ENCODE data around the gene KLHL2.
A peak's percentile ranks its signal among the peaks of the same experiment; 100 is the strongest.
"Not testable (repeated sequence)": the region's sequence is repeated elsewhere in the genome, so short reads cannot be mapped to it uniquely, and the experiment has no call there.

The KLHL2 gene

DNA sequence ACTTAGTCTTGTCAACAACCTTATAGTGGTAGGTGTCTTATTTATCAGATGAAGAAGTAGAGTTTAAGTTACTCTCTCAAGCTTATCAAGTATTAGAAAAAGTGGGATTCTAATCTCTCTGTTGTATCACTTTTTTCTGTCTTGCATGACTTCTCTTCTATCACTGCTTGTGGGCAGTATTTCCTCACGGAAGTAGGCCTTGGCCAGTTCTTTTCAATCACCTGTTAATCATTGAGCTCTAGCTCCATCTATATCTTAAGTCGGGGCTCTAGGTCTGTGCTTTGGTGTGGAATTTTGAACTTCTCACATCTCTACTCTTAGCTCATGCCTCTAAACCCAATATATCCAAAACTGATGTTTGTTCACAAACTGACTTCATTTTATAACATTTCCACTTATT, 5.3 kb downstream of the KLHL2 start:
- Mint-ChIP-seq H3K4me3 (peak overlapping the region in 1 of 2 donors; percentile 42), H3K4me1 (peaks cover 84% of the 10 kb centered on the region), H3K27ac (peak overlapping the region in 1 of 2 donors; percentile 62)
- not testable (repeated sequence) for H3K27me3 Mint-ChIP-seq, ATAC-seq, H3K9me3 Mint-ChIP-seq, DNase-seq

DNA sequence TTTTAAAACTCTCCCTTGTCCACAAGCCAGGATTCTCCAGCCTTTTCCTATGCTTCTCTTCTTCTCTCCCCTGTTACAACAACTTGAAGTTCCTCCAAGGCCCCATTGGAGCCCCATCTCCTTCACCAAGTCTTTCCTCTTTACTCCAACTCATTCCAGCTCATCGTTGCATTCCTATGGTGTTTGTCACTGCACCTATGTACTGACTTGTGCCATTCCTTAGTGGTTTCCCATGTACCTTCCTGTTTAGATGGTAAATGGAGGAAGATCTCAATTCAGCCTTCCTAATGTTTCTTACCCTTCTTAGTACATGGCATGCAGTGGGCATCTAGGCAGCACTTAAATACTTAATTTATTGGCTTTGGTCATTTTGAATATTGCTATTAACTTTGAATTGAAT, 6.0 kb downstream of the KLHL2 start:
- peaks cover 92% of the 10 kb centered on the region for H3K4me1 Mint-ChIP-seq

DNA sequence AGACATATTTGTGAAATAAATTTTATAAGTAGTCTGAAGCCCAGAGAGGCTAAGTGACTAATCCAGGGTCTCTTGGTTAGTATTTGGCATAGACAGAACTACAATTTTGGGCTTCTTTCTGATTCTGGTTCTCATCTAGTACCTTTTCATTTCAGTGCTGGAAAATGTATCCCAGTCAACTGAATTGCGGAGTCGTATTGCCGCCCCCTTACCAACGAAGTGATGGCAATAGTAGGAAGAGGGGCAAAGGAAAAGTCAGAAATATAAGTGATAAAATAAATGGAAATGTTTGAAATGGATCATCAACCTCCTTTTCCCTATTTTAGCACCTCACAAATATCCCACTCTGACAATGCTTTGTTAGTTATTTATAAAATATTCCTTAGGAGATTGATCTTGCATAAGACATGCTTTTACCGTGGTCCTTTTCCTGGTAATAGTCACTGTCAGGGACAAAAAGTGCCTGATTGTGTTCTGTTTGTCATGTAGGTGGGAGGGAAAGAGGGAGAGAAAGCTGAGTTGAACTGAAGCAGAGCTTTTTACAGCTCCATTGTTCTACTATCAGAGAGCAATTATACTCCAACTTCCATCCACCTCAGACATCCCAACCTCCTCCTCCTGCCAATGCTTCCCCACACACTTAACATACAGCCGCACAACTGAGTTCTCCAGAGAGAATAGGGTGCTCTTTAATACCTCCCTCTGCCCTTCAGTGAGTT, 6.8 kb downstream of the KLHL2 start:
- H3K9me3 Mint-ChIP-seq, ATAC-seq, H3K27me3 Mint-ChIP-seq, DNase-seq: not testable (repeated sequence)
- Mint-ChIP-seq H3K4me1 (peaks cover 89% of the 10 kb centered on the region), H3K4me3 (peak overlapping the region; percentile 19 to 46), H3K27ac (peak overlapping the region in 1 of 2 donors; percentile 19)

More for the DNA sequence above, 6.0 kb downstream of the KLHL2 start:
- not testable (repeated sequence) for H3K27me3 Mint-ChIP-seq, ATAC-seq, DNase-seq, H3K9me3 Mint-ChIP-seq, H3K27ac Mint-ChIP-seq
- H3K4me3 Mint-ChIP-seq = peak overlapping the region in 1 of 2 donors; percentile 17

DNA sequence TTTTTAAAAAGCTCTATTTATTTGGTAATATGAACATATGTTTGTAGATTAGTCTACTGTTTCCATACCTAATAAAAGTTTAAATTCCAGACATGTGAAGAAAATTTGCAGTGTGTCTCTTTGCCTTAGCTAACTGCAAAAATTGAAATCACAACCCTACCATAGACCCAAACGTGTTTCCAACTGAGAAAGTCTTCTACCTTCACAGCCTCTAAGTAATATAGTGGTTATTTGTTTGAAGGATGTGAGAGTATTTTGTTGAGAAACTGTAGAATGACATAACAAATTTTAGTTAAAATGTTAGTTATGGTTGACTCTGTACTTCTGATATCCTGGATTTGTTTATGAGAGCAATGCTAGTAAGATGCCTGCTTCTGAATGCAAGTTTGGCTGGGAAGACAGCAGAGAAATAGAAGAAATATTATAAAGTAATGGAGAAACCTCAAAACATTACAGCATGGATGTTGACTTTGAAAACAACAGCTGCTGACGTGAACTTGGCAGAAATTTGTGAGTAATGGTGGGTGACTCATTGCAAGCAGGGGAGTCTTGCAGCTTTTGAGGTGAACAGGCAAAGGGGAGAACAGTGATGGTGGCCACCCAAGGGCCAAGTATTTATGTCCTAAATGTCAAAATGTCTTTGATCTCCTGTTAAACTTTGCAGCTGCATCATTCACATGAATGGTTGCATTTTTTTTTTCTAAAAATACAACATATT, 7.8 kb downstream of the KLHL2 start:
- not testable (repeated sequence) for H3K9me3 Mint-ChIP-seq, H3K27me3 Mint-ChIP-seq
- H3K4me1 Mint-ChIP-seq = peaks cover 80% of the 10 kb centered on the region
- H3K4me3 Mint-ChIP-seq = peak overlapping the region; percentile 57 to 74
- peak; percentile 56 to 73 for DNase-seq
- peak overlapping the region; percentile 93 to 99 for H3K27ac Mint-ChIP-seq
- ATAC-seq = peak; percentile 92

DNA sequence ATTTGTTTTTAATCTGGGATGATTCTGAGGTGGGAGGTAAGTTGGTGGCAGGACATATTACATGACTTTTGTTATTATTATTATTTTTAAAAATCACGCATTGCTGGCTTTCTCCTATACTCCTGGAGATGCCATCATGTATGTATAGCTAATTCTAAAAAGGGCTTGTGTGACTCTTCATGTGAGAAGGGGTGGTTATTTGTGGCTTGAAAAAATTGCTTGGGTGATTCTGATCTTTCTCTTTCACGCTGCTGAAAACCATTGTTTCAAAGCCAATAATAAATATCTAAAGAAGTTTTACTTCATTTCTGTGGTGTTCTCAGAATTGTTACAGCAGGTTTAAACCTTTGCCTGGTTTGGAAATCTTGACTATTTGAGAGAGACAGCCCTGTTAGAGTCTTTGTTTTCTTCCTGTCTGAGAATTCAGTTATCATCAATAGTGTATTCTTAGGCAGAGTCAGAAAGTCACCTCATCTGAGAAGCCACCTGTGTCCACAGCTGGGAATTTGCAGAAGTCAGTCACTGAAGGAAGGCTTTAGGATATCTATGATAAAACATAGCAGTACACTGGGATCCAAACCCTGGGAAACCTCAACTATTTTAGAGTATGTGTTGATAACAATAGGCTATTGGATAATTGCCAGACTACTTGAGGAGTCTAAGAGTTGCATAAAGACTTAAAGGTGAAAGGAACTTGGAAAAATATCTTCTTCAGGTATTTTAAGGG, 8.6 kb downstream of the KLHL2 start:
- H3K9me3 Mint-ChIP-seq, H3K27me3 Mint-ChIP-seq, DNase-seq: not testable (repeated sequence)
- ATAC-seq = peak; percentile 69
- Mint-ChIP-seq H3K4me1 (peaks cover 74% of the 10 kb centered on the region), H3K4me3 (peak overlapping the region; percentile 57 to 74), H3K27ac (peak overlapping the region; percentile 93 to 99)

DNA sequence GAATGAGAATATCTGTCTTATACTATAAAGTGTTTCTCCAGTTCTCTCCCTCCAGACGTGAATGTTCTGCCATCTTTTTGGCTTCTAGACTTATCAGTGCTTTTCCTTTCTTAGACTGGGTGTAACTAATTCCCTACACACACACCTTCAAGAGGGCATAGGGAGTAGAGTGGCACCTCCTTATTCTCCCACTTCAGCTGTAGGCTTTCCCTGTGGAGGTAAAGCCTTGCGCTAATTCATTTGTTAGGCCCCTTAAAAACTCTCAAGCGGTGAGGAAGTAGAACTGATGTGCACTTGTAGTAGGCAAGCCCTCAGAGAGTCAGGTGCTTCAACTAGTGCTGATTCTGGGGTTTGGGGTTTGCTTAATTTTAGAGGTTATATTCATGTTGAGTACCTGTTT, 10.0 kb downstream of the KLHL2 start:
- Mint-ChIP-seq H3K4me1 (peaks cover 75% of the 10 kb centered on the region), H3K27ac (peak overlapping the region in 1 of 2 donors; percentile 52), H3K27me3 (no peaks in the 10 kb centered on the region), H3K9me3 (no peaks in the 10 kb centered on the region), H3K4me3 (peak overlapping the region; percentile 31 to 74)
- no peak for DNase-seq
- ATAC-seq = no peak

DNA sequence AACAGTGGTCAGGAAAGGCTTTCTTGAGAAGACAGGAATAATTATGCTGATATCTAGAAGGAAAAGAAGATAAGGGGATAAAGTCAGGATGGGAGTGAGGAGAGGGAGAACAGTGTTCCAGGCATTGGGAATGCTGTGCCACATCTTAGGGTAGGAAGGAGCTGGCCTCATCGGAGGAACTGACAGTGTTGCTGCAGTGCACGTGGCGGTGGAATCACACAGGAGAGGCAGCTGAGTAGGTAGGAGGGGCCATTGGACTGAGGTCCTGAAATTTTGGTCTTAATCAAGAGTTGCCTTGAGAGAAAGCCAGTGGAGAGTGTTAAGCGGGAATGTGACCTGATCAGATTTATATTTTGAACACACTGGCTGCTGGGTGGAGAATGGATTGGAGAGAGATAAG, 13.9 kb downstream of the KLHL2 start:
- H3K4me3 Mint-ChIP-seq = peak overlapping the region in 1 of 2 donors; percentile 44
- not testable (repeated sequence) for H3K27me3 Mint-ChIP-seq, H3K9me3 Mint-ChIP-seq, DNase-seq, ATAC-seq
- H3K4me1 Mint-ChIP-seq = peaks cover 57% of the 10 kb centered on the region
- H3K27ac Mint-ChIP-seq = peak overlapping the region; percentile 68 to 92

DNA sequence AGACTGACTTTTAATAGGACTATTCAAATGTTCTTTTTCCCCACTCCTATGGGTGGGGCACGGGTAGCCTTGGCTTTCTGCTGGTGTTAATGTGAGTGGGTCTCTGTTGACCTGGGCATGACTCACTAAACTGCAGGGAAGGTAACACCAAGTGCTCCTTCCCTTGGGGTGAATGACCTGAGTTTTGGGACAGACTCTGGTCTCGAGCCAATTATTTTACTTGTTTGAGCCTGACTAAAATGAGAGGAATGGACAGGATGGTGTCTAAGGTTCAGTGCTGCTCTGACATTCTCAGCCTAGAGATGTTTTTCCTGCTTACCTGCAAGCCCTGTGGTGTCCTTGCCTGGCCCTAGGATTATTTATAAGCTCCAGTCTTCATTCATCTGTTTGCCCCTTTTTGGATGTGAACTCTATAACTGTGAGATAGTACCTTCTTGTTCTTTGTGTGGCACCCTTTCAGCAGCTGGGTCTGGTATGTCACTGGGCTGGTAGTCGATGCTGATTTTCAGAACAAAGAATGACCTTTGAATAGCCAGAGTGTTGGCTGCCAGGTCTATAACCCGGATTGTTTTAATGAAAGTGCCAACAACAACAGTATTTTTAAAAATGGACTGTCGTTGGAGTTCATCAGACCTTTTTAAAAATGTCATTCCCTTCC, 14.8 kb downstream of the KLHL2 start:
- Mint-ChIP-seq H3K27ac (peak overlapping the region; percentile 97 to 98), H3K4me3 (peak overlapping the region; percentile 55 to 70), H3K4me1 (peaks cover 51% of the 10 kb centered on the region)
- not testable (repeated sequence) for DNase-seq, H3K9me3 Mint-ChIP-seq, H3K27me3 Mint-ChIP-seq
- ATAC-seq = peak; percentile 55

DNA sequence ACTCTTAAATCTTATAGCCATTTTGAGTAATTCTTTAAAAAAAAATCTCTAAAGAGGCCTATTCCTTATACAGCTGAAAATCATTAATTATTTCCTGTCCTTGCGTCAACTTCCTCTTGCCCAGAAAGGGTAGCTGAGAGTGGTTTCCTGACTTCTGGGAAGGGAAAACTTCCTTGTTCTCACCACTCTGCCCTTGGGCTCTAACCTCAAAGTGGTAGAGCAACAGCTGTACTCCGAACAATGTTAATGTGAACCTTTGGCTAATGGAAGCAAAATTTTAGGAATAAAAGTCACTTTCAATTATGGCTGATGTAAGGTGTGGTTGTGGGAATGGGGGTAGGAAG, 15.3 kb downstream of the KLHL2 start:
- Mint-ChIP-seq H3K27me3 (no peaks in the 10 kb centered on the region), H3K4me1 (peaks cover 46% of the 10 kb centered on the region), H3K9me3 (no peaks in the 10 kb centered on the region), H3K27ac (peak overlapping the region; percentile 97 to 98), H3K4me3 (peak overlapping the region; percentile 55 to 70)
- DNase-seq (peak in 1 of 2 donors; percentile 21), ATAC-seq (peak; percentile 68)

DNA sequence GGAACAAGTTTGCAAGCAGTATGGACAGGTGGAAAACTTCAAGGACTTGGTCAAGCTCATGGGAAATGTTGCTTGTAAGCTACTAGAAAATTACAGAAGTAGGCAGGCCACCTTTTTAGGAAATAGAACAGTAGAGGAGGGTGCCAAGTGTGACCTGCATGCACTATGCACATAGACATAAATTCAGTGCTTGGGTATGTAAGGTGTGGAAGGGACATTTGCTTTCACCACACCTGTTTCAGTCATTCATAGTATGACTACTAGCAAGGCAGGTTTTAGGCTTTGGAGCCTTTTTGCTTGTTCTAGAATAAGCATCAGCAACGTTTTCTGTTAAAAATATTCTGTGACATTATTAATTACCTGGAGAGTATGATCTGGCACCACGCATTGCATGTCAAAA, 20.0 kb downstream of the KLHL2 start:
- not testable (repeated sequence) for ATAC-seq, DNase-seq, H3K4me3 Mint-ChIP-seq, H3K27ac Mint-ChIP-seq, H3K9me3 Mint-ChIP-seq, H3K27me3 Mint-ChIP-seq
- H3K4me1 Mint-ChIP-seq = peaks cover 48% of the 10 kb centered on the region

DNA sequence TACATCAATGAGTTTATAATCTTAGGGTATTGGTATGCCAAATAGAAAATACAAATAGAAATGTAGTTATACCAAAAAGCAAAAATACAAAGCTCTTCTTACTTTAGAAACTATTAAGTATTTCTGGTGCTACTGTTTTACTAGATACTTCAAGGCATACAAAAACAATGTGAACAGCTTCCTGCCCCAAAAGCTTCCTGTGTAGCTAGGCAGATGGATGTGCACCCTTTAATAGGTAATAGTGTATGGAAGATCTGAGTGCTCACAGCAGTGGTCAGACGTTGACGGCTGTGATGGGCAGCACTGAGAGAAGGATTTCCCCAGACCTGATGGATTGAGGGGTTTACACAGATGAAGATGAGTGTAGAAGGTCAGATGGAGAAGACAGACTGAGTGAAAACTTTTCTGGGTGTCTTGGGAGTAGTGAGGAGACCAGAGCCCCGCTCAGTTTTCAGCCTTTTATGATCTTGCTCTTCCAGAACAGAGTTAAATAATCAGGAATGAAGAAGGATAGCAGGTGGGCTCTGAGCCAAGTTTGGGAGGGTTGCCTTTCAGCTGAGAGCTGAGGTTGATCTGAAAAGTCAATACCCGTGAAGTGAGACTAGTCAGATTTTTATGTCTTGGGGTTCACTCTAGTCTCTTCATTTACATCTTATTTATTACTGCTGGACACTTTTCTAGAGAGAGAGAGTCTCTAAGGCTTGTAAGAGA, 22.3 kb downstream of the KLHL2 start:
- not testable (repeated sequence) for H3K9me3 Mint-ChIP-seq, H3K27me3 Mint-ChIP-seq, DNase-seq, ATAC-seq
- H3K27ac Mint-ChIP-seq = peak overlapping the region; percentile 67 to 85
- peak overlapping the region in 1 of 2 donors; percentile 24 for H3K4me3 Mint-ChIP-seq
- peaks cover 52% of the 10 kb centered on the region for H3K4me1 Mint-ChIP-seq

DNA sequence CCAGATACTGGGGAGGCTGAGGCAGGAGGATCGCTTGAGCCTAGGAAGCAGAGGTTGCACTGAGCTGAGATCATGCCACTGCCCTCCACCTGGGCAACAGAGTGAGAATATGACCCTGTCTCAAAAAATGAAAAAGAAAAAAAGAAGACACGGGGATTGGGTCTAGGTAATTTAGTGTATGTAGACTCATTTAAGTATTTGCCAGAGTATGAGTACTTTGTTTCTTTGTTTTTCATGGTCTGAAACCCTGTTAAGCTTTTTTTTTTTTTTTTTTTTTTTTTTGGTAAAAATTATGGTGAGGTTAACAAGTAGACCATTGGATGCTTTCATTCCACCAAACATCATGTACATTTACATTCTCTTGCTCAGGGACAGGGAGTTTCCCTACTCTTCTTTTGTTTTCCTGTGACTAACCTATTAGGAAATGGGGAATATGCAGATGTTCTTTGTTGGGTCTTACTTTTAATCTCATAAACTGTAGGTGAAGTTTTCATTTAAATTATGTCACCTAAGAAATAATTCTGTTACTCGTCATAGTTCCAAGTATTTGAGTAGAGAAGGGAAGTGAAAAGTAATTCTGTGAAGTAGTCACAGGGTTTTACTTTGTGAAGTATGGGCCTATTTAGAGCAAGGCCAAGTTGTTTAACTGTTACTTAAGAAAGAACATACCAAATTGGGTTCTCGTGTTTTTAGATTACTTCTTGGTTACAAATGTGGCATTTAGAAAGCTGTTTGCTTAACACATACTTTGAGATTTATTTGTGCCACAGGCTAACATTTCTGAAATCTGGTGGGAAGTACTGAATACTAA, 25.5 kb downstream of the KLHL2 start:
- peaks cover 46% of the 10 kb centered on the region for H3K4me1 Mint-ChIP-seq
- peak; percentile 92 for ATAC-seq
- H3K27ac Mint-ChIP-seq = peak overlapping the region; percentile 92 to 95
- not testable (repeated sequence) for H3K27me3 Mint-ChIP-seq, H3K9me3 Mint-ChIP-seq
- peak overlapping the region; percentile 63 to 64 for H3K4me3 Mint-ChIP-seq
- peak in 1 of 2 donors; percentile 26 for DNase-seq

DNA sequence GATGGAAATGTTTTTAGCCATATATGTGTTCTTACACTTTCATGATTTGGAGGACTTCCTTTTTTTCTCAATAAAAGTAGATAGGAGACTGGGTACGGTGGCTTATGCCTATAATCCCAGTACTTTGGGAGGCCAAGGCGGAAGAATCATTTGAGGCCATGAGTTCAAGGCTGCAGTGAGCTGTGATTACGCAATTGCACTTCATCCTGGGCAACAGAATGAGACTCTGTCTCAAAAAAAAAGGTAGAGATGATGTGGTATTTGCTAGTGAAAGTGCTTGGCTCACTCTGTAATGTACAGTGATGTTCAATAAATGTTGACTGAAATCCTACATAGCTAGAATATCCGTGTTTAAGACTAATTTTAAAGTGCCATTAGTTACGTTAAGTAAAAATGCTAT, 27.4 kb downstream of the KLHL2 start:
- Mint-ChIP-seq H3K4me1 (peaks cover 42% of the 10 kb centered on the region), H3K9me3 (no peaks in the 10 kb centered on the region), H3K27me3 (no peaks in the 10 kb centered on the region), H3K27ac (no peak overlapping the region), H3K4me3 (no peak overlapping the region)
- ATAC-seq (no peak), DNase-seq (no peak)

DNA sequence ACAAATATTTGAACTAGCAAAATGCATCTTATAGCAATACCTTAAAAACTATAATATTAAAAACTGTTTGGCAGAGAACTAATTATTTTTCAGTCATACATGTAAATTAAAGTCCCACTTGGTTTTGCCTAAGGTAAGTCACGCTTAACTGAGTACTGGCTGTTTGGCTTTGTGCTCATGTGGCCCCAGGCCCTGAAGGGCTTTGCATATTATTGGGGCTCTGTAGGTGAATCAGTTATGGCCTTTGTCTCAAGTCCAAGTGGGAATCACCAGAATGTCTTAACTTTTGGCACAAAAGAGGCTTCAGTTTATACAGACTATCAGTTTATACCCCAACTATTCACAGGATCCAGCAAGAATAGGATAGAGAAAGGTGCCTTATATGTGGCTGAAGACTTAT, 29.5 kb downstream of the KLHL2 start:
- not testable (repeated sequence) for H3K4me3 Mint-ChIP-seq, ATAC-seq, H3K27me3 Mint-ChIP-seq, H3K9me3 Mint-ChIP-seq, H3K27ac Mint-ChIP-seq, DNase-seq
- peaks cover 36% of the 10 kb centered on the region for H3K4me1 Mint-ChIP-seq

Data from stimulated activated naive CD8-positive, alpha-beta T cell treated with anti-CD3 and anti-CD28 coated beads, Interleukin-15, amount 100 ng/mL, for 72 hours (primary cell).